GM12874 (cell line): ENCODE results near the gene ZNF678.

Experiments
- TF ChIP-seq, protein P1 (sequence below): IDR thresholded peaks from 2 replicates; pipeline ENCODE4 v1.5.1; 2011; ENCODE audit warnings: low read depth, mild to moderate bottlenecking, control low read depth, low read length, moderate library complexity; ENCODE audit not compliant: insufficient read depth

Gene ZNF678

GRCh38 chr1:227563324-227564201, at the start of gene ZNF678:
Gene ZNF678 (plus strand): TSS chr1:227563556. CDS start chr1:227650992, 87,436 bp downstream.
- TF ChIP-seq, protein P1, sequence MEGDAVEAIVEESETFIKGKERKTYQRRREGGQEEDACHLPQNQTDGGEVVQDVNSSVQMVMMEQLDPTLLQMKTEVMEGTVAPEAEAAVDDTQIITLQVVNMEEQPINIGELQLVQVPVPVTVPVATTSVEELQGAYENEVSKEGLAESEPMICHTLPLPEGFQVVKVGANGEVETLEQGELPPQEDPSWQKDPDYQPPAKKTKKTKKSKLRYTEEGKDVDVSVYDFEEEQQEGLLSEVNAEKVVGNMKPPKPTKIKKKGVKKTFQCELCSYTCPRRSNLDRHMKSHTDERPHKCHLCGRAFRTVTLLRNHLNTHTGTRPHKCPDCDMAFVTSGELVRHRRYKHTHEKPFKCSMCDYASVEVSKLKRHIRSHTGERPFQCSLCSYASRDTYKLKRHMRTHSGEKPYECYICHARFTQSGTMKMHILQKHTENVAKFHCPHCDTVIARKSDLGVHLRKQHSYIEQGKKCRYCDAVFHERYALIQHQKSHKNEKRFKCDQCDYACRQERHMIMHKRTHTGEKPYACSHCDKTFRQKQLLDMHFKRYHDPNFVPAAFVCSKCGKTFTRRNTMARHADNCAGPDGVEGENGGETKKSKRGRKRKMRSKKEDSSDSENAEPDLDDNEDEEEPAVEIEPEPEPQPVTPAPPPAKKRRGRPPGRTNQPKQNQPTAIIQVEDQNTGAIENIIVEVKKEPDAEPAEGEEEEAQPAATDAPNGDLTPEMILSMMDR, result no peak

- TF ChIP-seq, protein P1, result no peak
These were observed 44.5 kb upstream of the ZNF678 start for GRCh38 chr1:227518876-227519275.

GRCh38 chr1:227521782-227522181, 41.6 kb upstream of the ZNF678 start:
- TF ChIP-seq, protein P1, result no peak

GRCh38 chr1:227526524-227526923, 36.8 kb upstream of the ZNF678 start:
- TF ChIP-seq, protein P1, result no peak

DNA sequence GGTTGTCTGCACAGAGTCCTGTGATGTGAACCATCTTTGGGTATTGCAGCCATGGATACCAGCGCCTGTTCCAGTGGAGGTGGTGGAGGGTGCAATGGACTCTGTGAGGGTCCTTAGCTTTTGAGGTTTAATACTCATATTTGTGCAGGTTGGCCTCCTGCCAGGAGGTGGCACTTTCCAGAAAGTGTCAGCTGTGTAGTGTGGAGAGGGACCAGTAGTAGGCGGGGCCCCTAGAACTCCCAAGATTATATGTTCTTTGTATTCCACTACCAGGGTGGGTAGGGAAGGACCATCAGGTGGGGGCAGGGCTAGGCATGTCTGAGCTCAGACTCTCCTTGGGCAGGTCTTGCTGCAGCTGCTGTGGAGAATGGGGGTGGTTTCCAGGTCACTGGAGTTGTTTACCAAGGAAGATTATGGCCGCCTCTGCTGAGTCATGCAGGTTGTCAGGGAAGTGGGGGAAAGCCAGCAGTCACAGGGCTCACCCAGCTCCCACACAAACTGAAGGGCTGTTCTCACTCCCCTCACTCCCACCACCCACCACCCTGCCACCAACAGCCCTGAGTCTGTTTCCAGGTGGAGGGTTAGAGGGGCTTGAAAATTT, 31.2 kb upstream of the ZNF678 start:
- TF ChIP-seq, protein P1, result no peak

DNA sequence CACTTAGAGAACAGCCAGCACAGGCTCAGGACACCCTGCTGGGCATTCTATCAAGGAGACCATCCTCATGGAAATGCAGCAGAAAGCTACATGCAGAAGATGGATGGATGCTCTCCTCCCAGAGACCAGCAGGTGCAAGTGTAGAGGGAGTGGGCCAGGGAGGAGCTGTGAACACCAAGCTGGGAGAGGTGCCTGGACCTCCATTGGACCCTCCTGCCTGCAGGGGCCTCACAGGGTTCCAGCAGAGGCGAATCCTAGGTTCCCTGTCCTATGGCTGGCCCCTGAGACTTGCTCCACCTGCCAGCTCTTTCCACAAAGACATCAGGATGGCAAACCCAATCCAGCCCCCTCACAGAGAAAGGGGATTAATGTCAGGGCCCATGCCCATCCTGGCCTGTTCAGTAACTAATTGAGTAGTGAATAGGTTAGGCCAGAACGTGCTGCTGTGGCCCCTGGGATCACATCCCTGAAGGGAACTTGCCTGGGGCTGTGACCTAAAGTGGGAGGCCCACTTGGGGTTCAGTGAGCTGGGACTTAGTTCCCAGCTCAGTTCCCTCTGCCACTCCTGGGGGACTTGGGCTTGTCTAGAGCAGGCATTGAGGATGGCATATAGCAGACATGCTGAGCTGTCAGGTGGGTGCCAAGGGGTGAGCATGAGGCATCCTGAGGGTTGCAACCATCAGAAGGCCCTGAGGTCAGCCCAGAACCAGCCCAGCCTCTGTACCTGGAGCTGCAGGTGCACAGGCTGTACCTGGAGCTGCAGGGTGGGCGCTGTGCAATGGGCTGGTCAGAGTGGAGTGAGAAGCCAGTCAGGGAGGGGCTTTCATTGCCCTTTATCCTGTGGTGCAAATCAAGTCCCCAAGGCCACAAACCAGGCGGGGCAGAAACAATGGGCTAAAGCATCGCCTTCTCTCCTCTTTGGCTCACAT, 22.9 kb upstream of the ZNF678 start:
- TF ChIP-seq, protein P1, result no peak

DNA sequence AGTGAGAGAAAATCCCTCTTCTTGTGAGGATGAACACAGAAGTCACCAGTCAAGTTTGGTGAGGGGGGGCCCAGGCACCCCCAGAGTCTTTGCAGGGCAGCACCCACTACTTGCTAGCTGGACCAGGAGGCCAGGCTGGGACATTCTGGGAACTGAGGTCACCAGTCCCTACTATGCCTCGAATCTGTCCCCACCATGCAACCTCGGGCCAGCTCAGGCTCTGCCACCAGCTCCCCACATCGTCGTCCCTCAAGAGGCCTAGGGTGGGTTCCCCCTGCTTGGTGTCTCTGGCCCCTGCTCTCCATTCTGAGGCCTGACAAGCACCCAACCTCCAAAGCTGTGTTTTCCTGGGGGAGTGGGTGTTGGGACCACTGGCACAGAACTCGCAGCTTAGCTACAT, 22.2 kb upstream of the ZNF678 start:
- TF ChIP-seq, protein P1, result no peak
